Right cardiac atrium (tissue), 5 donors: ENCODE results near the gene BLOC1S4. TPM values are rescaled to one million over a fixed set of nuclear protein-coding genes. Genes with fewer than 3 reads are reported as not detected.
"Not testable (repeated sequence)": the region's sequence is repeated elsewhere in the genome, so short reads cannot be mapped to it uniquely, and the experiment has no call there.

ENCODE experiments used
- ATAC-seq, 2 donors: fragments of 200-7000 bp; cut with Tn5 transposase; one replicate each; pipeline versions ENCODE4 v1.8.0 to v1.9.1; 2020; ENCODE audit warnings: moderate library complexity in 2 of 2, mild to moderate bottlenecking in 1 of 2
- DNase-seq, 3 donors: peaks; one replicate each; pipeline ENCODE4 v3.0.0-alpha.2; 2020
- H3K27ac ChIP-seq: one replicate; pipeline ENCODE4 v1.5.1; 2013; ENCODE audit warnings: mild to moderate bottlenecking, low read length, control low read depth, moderate library complexity
- H3K27me3 ChIP-seq: one replicate; pipeline ENCODE4 v1.6.1; 2013; ENCODE audit not compliant: control insufficient read depth, insufficient read depth
- H3K4me1 ChIP-seq: one replicate; pipeline ENCODE4 v1.6.1; 2013; ENCODE audit warnings: low read length; ENCODE audit not compliant: control insufficient read depth, insufficient read depth
- H3K4me3 ChIP-seq: one replicate; pipeline ENCODE4 v1.5.1; 2013; ENCODE audit warnings: low read length, control low read depth
- H3K9me3 ChIP-seq: one replicate; pipeline ENCODE4 v1.6.1; 2013; ENCODE audit warnings: low read length; ENCODE audit not compliant: control insufficient read depth
- WGBS: extraction: QIAGEN DNeasy Blood & Tissue Kit; methylation state at CpG from one replicate; pipeline ENCODE4 v1.1.7; 2013; 5-methylcytosine and 5-hydroxymethylcytosine counted together
- intact Hi-C, 4 donors: fragments of 100-400 bp; cut with DNase I; formaldehyde crosslinking; loops; one replicate each; pipeline versions ENCODE4 v1.11.0 to v1.14.0; 2022 to 2023
- polyA plus RNA-seq: library from polyadenylated mRNA; stranded (reverse); fragments of 200-250 nt; gene quantifications from one replicate; pipeline ENCODE4 v1.2.3, GENCODE V29; 2013
- total RNA-seq, 4 donors: library from RNA; stranded (reverse); fragmentation: NEBNext Ultra II Directional; extraction: Animal tissue kit (Norgen Biotek cat#: 25700); gene quantifications; one replicate each; pipeline ENCODE4 v1.2.1, GENCODE V29; 2021
- donor health status: healthy with polysubstance abuse.
- donor health status: DM: no; HTN: yes; CAD: no.
- donor health status: DM: no; HTN: no; CAD: no.
- donor health status: DM: no; HTN: yes; CAD: no; lungs with severe emphysema.
- donor health status: DM: yes; HTN: yes; CAD: no.

Gene BLOC1S4
- total and polyA plus RNA-seq, 5 donors: 7.0 to 9.1 (median 7.8) TPM

- DNase-seq (peak; percentile 89 to 95 (median 93)), ATAC-seq (peak; percentile 73 to 81)
- no peaks in the 10 kb centered on the region for H3K4me1 ChIP-seq
- WGBS: 4% methylated on average over 14 of the region's 14 CpGs
- no peaks in the 10 kb centered on the region for H3K27me3 ChIP-seq
- no peak overlapping the region for H3K27ac ChIP-seq
- intact Hi-C loops: loop anchor here (2.0 to 10.0 kb wide), 7 partner anchors 65 to 355 kb away; partner anchors contain the start of gene KIAA0232 (in 1 of the 4)
- no peak overlapping the region for H3K4me3 ChIP-seq
- no peaks in the 10 kb centered on the region for H3K9me3 ChIP-seq
Measured at GRCh38 chr4:6720202-6720699, 4.3 kb downstream of the BLOC1S4 start.

- ATAC-seq: no peak
Measured at GRCh38 chr4:6721121-6721520, 5.1 kb downstream of the BLOC1S4 start.

DNA sequence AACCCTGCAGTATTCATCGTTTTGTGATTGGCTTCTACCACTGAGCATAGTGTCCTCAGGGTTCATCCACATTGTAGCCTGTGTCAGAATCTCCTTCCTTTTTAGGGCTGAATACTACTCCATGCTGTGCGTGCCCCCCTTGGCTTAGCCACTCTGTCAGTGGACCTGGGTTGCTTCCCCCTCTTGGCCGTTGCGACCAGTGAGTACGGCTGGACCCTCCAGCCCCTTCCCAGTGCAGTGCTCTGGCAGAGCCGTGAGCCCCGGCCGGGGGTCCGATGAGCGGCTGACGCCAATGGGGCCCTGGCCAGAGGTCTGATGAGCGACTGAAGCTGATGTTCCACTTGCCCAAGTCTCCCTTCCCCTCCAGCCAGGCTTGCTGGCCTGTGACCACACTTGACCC is 6.9 kb downstream of the BLOC1S4 start:
- no peaks in the 10 kb centered on the region for H3K27me3 ChIP-seq
- ATAC-seq (no peak), DNase-seq (no peak)
- H3K4me3 ChIP-seq: no peak overlapping the region
- no peaks in the 10 kb centered on the region for H3K4me1 ChIP-seq
- intact Hi-C loops: loop anchor here in 3 of 4 donors (5.0 to 10.0 kb wide), 4 partner anchors 62 to 352 kb away; partner anchors contain the start of gene KIAA0232 (in 1 of the 3)
- H3K9me3 ChIP-seq: no peaks in the 10 kb centered on the region
- no peak overlapping the region for H3K27ac ChIP-seq
- WGBS: 93% methylated on average over 12 of the region's 12 CpGs

More at GRCh38 chr4:6721121-6721520, 5.1 kb downstream of the BLOC1S4 start:
- H3K4me1 ChIP-seq: no peaks in the 10 kb centered on the region
- no peak overlapping the region for H3K4me3 ChIP-seq
- H3K9me3 ChIP-seq: no peaks in the 10 kb centered on the region
- no peaks in the 10 kb centered on the region for H3K27me3 ChIP-seq
- intact Hi-C loops: loop anchor here (2.0 to 10.0 kb wide), 7 partner anchors 64 to 354 kb away; partner anchors contain the start of gene KIAA0232 (in 1 of the 4)
- DNase-seq: no peak
- WGBS: 97% methylated on average over 10 of the region's 10 CpGs
- H3K27ac ChIP-seq: no peak overlapping the region

DNA sequence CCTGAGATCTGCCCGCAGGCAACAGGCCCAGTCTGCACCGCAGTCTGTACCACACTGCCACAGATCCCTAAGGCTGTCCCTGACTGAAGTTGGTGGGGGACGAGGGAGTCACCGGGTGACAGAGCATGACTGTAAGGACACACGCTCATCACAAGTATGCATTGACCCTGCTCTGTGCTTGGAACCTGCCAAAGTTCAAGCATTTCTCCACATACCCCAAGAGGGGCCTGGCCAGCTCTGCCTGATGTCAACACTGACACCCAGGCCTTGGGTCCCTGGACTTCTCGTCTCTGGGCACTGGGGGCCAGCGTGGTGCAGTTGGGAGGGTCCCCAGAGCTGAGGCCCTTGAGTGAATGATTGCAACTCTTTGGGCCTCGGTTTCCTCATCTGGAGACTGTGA is 7.9 kb downstream of the BLOC1S4 start:
- no peak overlapping the region for H3K27ac ChIP-seq
- no peaks in the 10 kb centered on the region for H3K27me3 ChIP-seq
- WGBS: 90% methylated on average over 8 of the region's 8 CpGs
- no peak overlapping the region for H3K4me3 ChIP-seq
- no peak for ATAC-seq
- intact Hi-C loops: loop anchor here in 3 of 4 donors (5.0 to 10.0 kb wide), 4 partner anchors 61 to 351 kb away; partner anchors contain the start of gene KIAA0232 (in 1 of the 3)
- no peak for DNase-seq
- H3K4me1 ChIP-seq: no peaks in the 10 kb centered on the region
- H3K9me3 ChIP-seq: no peaks in the 10 kb centered on the region

DNA sequence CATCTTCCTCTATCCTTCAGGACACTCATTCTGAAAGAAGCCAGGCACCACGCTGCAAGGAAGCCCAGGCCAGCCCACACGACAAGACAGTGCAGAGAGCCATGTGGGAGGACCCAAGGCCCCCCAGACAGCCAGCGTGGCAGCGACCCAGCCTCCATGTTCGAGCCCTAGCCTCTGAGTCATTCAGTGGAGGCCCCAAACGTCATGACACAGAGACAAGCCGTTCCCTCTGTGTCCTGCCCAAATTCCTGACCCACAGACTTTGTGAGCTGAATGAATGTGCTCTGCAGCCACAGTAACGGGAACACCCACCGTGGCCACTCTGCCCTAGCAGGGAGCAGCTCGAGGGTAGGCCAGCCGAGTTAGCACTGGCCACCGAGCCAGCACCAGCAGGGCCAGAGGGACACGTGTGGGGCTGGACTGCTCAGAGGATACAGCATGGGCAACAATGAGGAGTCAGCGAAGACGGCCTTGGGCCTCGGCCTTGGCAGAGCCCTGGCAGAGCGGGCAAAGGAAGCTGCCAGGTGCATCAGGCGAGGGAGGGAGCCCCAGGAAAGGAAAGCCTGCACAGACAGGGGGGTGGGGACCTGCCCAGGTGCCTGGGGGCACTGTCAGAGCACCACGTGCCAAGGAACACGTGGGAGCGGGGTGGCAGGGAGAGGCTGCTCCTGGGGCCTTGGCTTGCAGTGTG is 8.6 kb downstream of the BLOC1S4 start:
- no peak for ATAC-seq
- DNase-seq: peak in 1 of 3 donors; percentile 47
- no peaks in the 10 kb centered on the region for H3K9me3 ChIP-seq
- H3K27ac ChIP-seq: no peak overlapping the region
- intact Hi-C loops: loop anchor here in 3 of 4 donors (5.0 to 10.0 kb wide), 4 partner anchors 60 to 350 kb away; partner anchors contain the start of gene KIAA0232 (in 1 of the 3)
- H3K4me3 ChIP-seq: no peak overlapping the region
- no peaks in the 10 kb centered on the region for H3K4me1 ChIP-seq
- no peaks in the 10 kb centered on the region for H3K27me3 ChIP-seq
- 81% methylated on average over 21 of the region's 21 CpGs for WGBS

GRCh38 chr4:6725427-6725961 is 9.5 kb downstream of the BLOC1S4 start:
- intact Hi-C loops: loop anchor here in 2 of 4 donors (10.0 kb wide), 2 partner anchors 59 to 349 kb away; partner anchors contain the start of gene KIAA0232 (in 1 of the 2)

DNA sequence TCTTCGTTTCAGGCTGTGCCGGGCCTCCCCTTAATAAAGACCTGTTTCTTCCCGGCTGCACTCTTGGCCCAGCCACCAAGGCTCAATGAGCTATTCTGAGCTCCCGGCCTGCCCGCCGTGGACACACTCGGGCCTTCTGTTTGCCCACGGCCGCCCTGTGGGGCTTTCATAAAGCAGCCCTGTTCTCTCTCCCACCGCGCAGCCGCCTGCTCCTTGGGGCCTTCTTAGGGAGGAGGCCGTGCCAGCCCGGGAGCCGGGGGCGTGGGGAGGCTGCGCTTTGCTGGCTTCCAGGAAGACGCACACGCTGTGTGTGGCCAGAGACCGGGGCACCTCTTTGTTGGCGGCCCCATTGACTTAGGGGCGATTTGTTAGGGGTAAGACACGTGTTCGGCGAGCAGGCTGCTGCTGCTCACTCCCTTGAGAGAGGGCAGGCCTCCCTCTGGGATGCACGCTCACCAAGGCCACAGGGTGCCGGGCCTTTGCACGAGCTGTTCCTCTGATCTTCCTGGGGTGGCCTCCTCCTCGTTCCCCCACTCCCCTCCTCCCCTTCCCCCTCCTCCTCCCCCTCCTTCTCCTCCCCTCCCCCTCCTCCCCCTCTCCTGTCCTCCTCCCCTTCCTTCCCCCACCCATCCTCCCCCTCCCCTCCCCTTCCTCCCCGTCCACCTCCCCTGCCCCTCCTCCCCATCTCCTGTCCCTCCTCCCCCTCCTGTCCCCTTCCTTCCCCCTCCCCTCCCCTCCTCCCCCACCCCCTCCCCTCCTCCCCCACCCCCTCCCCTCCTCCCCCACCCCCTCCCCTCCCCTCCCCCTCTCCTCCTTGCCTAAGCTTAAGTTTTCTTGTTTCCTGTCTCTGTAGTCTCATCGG is 11.3 kb downstream of the BLOC1S4 start:
- no peaks in the 10 kb centered on the region for H3K4me1 ChIP-seq
- DNase-seq: peak; percentile 54 to 82 (median 78)
- no peaks in the 10 kb centered on the region for H3K27me3 ChIP-seq
- H3K9me3 ChIP-seq: no peaks in the 10 kb centered on the region
- H3K4me3 ChIP-seq: no peak overlapping the region
- 62% methylated on average over 31 of the region's 31 CpGs for WGBS
- ATAC-seq: peak; percentile 25 to 45
- H3K27ac ChIP-seq: no peak overlapping the region
- intact Hi-C loops: loop anchor here in 2 of 4 donors (10.0 kb wide), 2 partner anchors 57 to 347 kb away; partner anchors contain the start of gene KIAA0232 (in 1 of the 2)

More at GRCh38 chr4:6725427-6725961, 9.5 kb downstream of the BLOC1S4 start:
- not testable (repeated sequence) for H3K4me1 ChIP-seq, H3K4me3 ChIP-seq, DNase-seq, H3K9me3 ChIP-seq, H3K27ac ChIP-seq, ATAC-seq, H3K27me3 ChIP-seq
- WGBS: 94% methylated on average over 16 of the region's 16 CpGs

GRCh38 chr4:6727943-6728250 is 11.9 kb downstream of the BLOC1S4 start:
- intact Hi-C loops: loop anchor here in 2 of 4 donors (10.0 kb wide), 2 partner anchors 57 to 347 kb away; partner anchors contain the start of gene KIAA0232 (in 1 of the 2)
- DNase-seq (no peak), ATAC-seq (no peak)
- Histone ChIP-seq H3K27me3 (no peaks in the 10 kb centered on the region), H3K27ac (no peak overlapping the region), H3K4me3 (no peak overlapping the region), H3K4me1 (no peaks in the 10 kb centered on the region), H3K9me3 (no peaks in the 10 kb centered on the region)
- WGBS: 63% methylated on average over 3 of the region's 3 CpGs

DNA sequence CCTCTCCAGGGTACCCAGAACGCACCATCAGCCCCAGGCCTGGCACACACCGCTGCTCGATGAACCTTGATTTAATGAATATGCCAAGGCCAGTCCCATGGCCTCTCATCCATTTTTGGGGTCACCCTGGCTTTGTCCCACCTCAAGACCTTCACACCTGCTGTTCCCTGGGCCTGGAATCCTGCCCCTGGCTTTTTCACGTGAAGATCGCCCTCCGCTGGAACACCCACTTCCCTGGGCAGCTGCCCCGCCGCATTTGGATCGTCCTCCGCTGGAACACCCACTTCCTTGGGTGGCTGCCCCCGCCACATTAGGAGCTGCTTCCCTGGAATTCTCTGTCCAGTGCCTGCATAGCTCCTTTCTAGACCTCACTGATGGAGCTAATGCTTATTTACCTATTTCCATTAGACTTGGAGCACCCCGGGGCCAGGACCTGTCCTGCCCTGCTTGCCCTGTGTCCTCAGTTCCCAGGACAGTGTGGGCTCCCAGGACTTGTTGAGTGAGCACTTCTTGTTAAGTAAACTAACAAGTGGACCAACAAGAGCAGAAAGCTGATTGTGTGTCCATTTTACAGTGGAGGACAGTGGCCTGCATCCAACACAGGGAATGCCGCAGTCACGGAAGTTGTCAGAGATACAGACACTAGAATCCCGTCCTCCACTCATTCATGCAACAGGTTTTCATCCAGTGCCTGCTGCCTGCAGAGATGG is 12.5 kb downstream of the BLOC1S4 start:
- ATAC-seq (no peak), DNase-seq (no peak)
- intact Hi-C loops: loop anchor here in 2 of 4 donors (10.0 kb wide), 2 partner anchors 56 to 346 kb away; partner anchors contain the start of gene KIAA0232 (in 1 of the 2)
- H3K9me3 ChIP-seq: no peaks in the 10 kb centered on the region
- no peak overlapping the region for H3K4me3 ChIP-seq
- 78% methylated on average over 15 of the region's 15 CpGs for WGBS
- H3K4me1 ChIP-seq: no peaks in the 10 kb centered on the region
- no peaks in the 10 kb centered on the region for H3K27me3 ChIP-seq
- H3K27ac ChIP-seq: no peak overlapping the region
